HG03064 (cell line): ENCODE measurements around the gene RCBTB2.
A peak's percentile ranks its signal among the peaks of the same experiment; 100 is the strongest.

ENCODE experiments used
- ATAC-seq: cut with Tn5 transposase; IDR thresholded peaks from one replicate; pipeline ENCODE4 v1.9.1; 2021; ENCODE audit warnings: low read depth; ENCODE audit not compliant: unreplicated experiment

Gene RCBTB2

GRCh38 chr13:48496271-48497161, 36.4 kb downstream of the RCBTB2 start:
- ATAC-seq: no peak

DNA sequence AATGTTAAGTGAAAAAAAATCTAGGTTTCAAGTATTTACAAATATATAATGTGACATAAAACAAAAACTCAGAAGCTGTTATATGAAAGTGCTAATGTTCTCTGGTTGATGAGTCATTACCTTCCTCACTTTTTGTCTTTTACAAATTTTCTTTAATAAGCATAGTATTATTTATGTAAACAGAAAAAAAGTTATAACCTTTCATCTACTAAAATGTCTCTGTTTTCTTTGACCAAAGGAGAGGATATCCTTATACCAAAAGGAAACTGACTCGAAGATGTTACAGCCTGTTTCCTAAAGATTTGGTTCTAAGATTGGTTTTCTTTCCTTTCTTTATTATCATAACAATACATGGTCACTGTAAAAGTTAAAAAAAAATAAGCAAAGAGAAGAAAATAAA, 38.0 kb downstream of the RCBTB2 start:
- no peak for ATAC-seq

DNA sequence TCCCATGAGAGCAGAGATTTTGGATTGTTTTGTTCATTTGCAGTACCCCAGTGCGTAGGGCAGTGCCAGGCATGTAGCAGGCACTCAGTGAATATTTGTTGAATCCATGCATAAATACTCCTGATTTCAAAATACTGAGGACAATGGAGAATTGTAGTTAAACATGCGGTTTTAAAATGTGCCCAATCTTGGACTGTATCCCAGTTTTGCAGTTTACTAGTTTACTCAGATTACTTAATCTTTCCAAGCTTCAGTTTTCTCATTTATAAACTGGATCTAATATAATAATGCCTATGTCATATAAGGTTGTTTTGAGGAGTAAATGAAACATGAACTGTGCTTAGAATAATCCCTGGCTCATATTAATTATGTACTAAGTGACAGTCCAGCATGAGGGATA, 39.0 kb downstream of the RCBTB2 start:
- ATAC-seq: no peak

DNA sequence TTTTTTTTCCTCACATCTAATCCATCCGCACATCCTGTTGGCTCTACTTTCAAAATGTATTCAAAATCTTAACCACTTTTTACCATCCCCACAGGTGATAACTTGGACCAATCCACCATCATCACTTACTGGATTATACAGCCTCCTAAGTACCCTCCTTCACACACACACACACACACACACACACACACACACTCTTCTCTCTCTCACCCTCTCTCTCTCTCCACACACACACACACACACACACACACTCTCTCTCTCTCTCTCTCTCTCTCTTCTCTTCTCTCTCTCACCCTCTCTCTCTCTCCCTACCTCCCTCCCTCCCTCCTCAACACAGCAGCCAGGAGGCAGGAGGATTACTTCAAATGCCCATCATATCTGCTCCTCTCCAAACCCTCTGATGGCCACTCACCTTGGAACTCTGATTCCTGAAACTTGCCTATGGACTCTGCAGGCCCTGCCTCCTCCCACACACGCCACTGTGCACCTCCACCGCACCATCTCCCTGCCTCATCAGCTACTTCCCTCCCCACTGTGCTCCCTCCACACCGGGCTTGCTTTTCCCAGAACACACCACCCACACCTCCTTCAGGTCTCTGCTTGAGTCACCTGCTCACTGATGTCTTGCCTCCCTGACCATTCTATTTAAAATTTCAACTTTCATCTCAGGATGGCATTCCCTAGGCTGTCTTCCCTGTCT, 39.7 kb downstream of the RCBTB2 start:
- no peak for ATAC-seq

GRCh38 chr13:48492470-48493065, 40.3 kb downstream of the RCBTB2 start:
- ATAC-seq: peak; percentile 77

GRCh38 chr13:48492096-48492440, 40.8 kb downstream of the RCBTB2 start:
- peak; percentile 50 for ATAC-seq

DNA sequence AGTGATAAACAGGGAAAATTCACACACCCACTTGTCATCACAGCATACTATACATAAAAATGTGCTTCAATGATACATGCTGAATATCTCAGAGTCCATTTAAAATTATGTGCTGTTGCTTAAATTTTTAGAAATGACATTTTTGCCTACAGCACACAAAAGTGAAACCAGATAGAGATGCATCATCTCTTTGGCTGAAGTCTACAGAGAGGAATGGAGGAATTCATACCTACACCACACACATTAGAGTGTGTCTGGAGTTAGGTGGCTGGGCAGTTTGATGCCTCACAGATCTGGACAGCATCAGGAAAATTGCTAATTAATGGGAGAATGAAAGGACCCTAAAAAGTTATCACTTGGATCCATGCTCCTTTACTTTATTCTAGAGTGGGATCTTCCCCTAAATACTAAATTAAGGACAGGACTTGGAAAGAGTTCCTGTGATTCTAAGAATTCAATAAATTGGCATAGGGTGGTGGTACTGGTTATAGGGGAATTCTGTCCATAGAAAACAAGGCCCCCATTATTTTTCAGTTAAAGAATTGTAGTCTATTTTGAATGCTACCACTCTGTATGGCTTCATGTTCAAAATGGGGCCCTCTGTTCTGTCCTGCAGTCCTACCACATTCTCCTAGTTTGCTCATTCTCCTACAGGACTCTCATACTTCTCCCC, 41.3 kb downstream of the RCBTB2 start:
- ATAC-seq: no peak

DNA sequence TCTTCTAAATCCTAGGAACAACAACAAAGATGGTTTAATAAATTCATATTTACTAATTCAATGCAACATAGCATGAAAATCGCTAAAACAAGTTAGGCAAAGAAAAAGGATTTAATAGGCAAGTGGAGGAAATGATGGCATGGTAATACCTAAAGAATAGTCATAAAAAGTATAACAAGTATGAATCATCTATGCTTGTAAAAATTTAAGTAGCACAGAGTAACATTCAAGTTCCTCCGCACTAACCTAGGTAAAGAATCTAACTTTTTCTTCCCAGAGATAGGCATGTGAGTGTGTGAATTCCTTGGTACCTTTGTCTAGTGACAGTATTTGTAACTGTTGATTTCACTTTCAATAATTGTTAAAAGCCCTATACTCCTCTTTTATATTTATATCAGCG, 42.6 kb downstream of the RCBTB2 start:
- no peak for ATAC-seq

- ATAC-seq: no peak
Observed at GRCh38 chr13:48489666-48490065, 43.2 kb downstream of the RCBTB2 start.

DNA sequence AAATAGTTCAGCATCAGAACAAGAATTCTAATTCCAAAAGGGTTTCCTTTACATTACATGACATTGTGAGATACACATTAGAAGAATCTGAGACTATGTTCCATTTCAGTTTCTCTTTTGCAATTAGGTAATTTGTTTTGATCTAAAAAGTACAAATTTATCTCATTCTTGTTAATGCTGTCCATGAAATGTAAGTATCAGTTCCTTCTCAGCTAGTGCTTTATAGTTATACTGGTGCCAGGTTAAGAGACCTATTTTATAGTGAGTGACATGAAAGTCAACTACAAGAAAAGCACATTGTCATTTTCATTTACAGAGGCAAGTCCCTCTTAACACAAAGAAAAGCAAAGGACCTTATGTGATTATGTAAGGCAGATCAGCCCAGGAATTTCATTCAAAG, 43.9 kb downstream of the RCBTB2 start:
- ATAC-seq: no peak

DNA sequence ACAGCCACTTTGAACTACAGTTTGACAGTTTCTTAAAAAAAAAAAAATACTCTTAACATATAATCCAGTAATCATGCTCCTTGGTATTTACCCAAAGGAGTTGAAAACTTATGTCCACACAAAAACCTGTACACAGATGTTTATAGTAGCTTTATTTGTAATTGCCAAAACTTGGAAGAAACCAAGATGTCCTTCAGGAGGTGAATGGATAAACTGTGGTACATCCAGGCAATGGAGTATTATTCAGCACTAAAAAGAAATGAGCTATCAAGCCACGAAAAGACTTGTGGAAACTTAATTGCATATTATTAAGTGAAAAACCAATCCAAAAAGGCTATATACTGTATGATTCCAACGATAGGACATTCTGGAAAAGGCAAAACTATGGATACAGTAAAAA, 44.9 kb downstream of the RCBTB2 start:
- ATAC-seq: no peak

DNA sequence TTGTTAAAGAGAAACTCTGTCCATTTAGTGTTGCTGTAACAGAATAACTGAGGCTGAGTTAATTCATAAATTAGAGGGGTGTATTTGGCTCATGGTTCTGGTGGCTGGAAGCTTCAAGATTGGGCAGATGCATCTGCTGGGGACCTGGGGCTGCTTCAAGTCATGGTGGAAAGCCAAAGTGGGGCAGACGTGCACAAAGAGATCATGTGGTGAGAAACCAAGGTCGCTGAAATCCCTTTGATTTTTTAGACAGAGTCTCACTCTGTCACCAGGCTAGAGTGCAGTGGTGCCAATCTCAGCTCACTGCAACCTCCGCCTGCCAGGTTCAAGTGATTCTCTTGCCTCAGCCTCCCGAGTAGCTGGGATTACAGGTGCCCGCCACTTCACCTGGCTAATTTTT, 46.0 kb downstream of the RCBTB2 start:
- ATAC-seq: no peak

DNA sequence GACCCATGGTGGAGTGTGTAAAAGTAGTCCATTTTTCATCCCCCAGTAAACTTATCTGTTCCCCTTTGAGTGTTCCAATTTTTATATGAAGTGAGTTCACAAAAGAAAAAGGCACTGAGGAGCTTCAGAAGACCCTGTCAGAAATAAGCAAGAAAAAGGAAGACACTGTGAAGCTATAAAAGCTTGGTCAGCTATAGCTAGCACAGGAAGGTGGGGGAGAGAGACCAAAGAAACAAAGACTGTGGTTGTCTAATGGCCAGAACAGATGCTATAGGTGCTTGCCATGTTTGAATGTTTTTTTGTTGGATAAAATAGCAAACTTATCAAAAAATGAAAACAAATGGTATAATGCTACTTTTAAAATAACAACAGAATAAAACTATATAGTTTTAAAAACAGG, 46.5 kb downstream of the RCBTB2 start:
- ATAC-seq: no peak

GRCh38 chr13:48485432-48485831, 47.4 kb downstream of the RCBTB2 start:
- ATAC-seq: no peak

GRCh38 chr13:48483575-48483974, 49.3 kb downstream of the RCBTB2 start:
- no peak for ATAC-seq

DNA sequence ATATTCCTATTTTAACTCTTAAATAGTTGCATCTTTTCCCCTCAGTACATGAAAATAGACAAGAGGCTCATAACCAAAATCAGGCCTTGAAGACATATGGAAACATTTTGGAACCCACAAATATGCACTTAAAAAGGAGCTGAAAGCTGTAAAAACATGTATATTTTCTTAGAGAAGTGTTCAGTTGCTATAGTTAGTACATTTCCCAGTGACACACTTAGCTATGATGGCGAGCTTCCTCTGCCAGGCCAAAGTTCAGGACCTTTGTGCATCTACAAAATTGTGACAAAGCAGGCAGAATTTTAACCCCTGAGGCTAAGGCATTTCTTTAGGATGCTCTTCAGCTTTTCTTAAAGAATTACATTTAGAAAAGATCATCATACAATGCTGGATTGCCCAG, 54.5 kb downstream of the RCBTB2 start:
- ATAC-seq: no peak

- no peak for ATAC-seq
Observed at GRCh38 chr13:48477191-48477855, 55.6 kb downstream of the RCBTB2 start.

- no peak for ATAC-seq
Observed at GRCh38 chr13:48476686-48477085, 56.2 kb downstream of the RCBTB2 start.

GRCh38 chr13:48476215-48476614, 56.7 kb downstream of the RCBTB2 start:
- ATAC-seq: no peak

- no peak for ATAC-seq
Observed at GRCh38 chr13:48475230-48475629, 57.6 kb downstream of the RCBTB2 start.
